Subcutaneous abdominal adipose tissue (tissue), 5 donors: Measurements from ENCODE around the gene ZNF365.
"Not testable (repeated sequence)": the region's sequence is repeated elsewhere in the genome, so short reads cannot be mapped to it uniquely, and the experiment has no call there.

ENCODE experiments used
- H3K27ac ChIP-seq: one replicate; pipeline ENCODE4 v1.7.0; 2013; ENCODE audit warnings: low read depth, mild to moderate bottlenecking, inconsistent platforms, low read length, moderate library complexity
- H3K27me3 ChIP-seq, 5 donors: one replicate each; pipeline ENCODE4 v1.7.0; 2013; ENCODE audit warnings: low read length in 5 of 5, inconsistent platforms in 1 of 5; ENCODE audit not compliant: control insufficient read depth in 5 of 5, insufficient read depth in 4 of 5
- H3K36me3 ChIP-seq, 5 donors: one replicate each; pipeline ENCODE4 v1.7.0; 2013; ENCODE audit warnings: low read length in 5 of 5; ENCODE audit not compliant: control insufficient read depth in 5 of 5, insufficient read depth in 5 of 5
- H3K4me1 ChIP-seq, 5 donors: one replicate each; pipeline ENCODE4 v1.7.0; 2013; ENCODE audit warnings: low read length in 5 of 5, mild to moderate bottlenecking in 3 of 5, moderate library complexity in 1 of 5; ENCODE audit not compliant: control insufficient read depth in 5 of 5, insufficient read depth in 5 of 5
- H3K4me3 ChIP-seq, 5 donors: one replicate each; pipeline ENCODE4 v1.7.0; 2013; ENCODE audit warnings: low read length in 5 of 5, low read depth in 1 of 5
- H3K9ac ChIP-seq, 5 donors: one replicate each; pipeline ENCODE4 v1.7.0; 2013; ENCODE audit warnings: low read length in 5 of 5, mild to moderate bottlenecking in 4 of 5, moderate library complexity in 3 of 5
- H3K9me3 ChIP-seq, 5 donors: one replicate each; pipeline ENCODE4 v1.7.0; 2013; ENCODE audit warnings: low read length in 5 of 5; ENCODE audit not compliant: control insufficient read depth in 5 of 5
- donor health status: healthy.
- donor health status: healthy.
- donor health status: healthy.
- donor health status: healthy.
- donor health status: healthy.

ZNF365 gene

GRCh38 chr10:62410934-62411333 is 36.8 kb downstream of the ZNF365 start:
- not testable (repeated sequence) for H3K4me3 ChIP-seq, H3K9ac ChIP-seq, H3K4me1 ChIP-seq, H3K36me3 ChIP-seq, H3K27ac ChIP-seq, H3K27me3 ChIP-seq
- H3K9me3 ChIP-seq: peaks cover 11 to 23% (median 19%) of the 10 kb centered on the region in 5 donors

- H3K27ac ChIP-seq: no peak overlapping the region
- H3K4me1 ChIP-seq: no peaks in the 10 kb centered on the region
- H3K27me3 ChIP-seq: no peaks in the 10 kb centered on the region
- H3K36me3 ChIP-seq: no peaks in the 10 kb centered on the region
- H3K4me3 ChIP-seq: no peak overlapping the region
- H3K9me3 ChIP-seq: peaks cover 4 to 14% (median 6%) of the 10 kb centered on the region in 5 donors
- H3K9ac ChIP-seq: no peak overlapping the region
Observed at GRCh38 chr10:62413048-62413447, 38.9 kb downstream of the ZNF365 start.

GRCh38 chr10:62413652-62414051 is 39.5 kb downstream of the ZNF365 start:
- no peaks in the 10 kb centered on the region for H3K27me3 ChIP-seq

GRCh38 chr10:62414359-62414758 is 40.2 kb downstream of the ZNF365 start:
- Histone ChIP-seq H3K9me3 (peaks cover 3 to 11% (median 4%) of the 10 kb centered on the region in 5 donors), H3K4me1 (no peaks in the 10 kb centered on the region), H3K36me3 (no peaks in the 10 kb centered on the region), H3K4me3 (no peak overlapping the region), H3K27ac (no peak overlapping the region), H3K27me3 (no peaks in the 10 kb centered on the region), H3K9ac (no peak overlapping the region)

More at GRCh38 chr10:62413652-62414051, 39.5 kb downstream of the ZNF365 start:
- no peak overlapping the region for H3K27ac ChIP-seq
- H3K9me3 ChIP-seq: peaks cover 4 to 13% (median 5%) of the 10 kb centered on the region in 5 donors
- H3K4me3 ChIP-seq: no peak overlapping the region
- H3K9ac ChIP-seq: no peak overlapping the region
- H3K4me1 ChIP-seq: no peaks in the 10 kb centered on the region
- no peaks in the 10 kb centered on the region for H3K36me3 ChIP-seq

- Histone ChIP-seq H3K9ac (no peak overlapping the region), H3K9me3 (no peaks in the 10 kb centered on the region), H3K4me3 (no peak overlapping the region), H3K27me3 (no peaks in the 10 kb centered on the region), H3K4me1 (no peaks in the 10 kb centered on the region), H3K36me3 (no peaks in the 10 kb centered on the region), H3K27ac (no peak overlapping the region)
Observed at GRCh38 chr10:62422068-62422590, 48.0 kb downstream of the ZNF365 start.

- Histone ChIP-seq H3K9ac (no peak overlapping the region), H3K4me3 (no peak overlapping the region), H3K27ac (no peak overlapping the region), H3K4me1 (no peaks in the 10 kb centered on the region), H3K36me3 (no peaks in the 10 kb centered on the region), H3K27me3 (no peaks in the 10 kb centered on the region), H3K9me3 (no peaks in the 10 kb centered on the region)
Observed at GRCh38 chr10:62424026-62424425, 49.9 kb downstream of the ZNF365 start.

GRCh38 chr10:62426086-62426485 is 51.9 kb downstream of the ZNF365 start:
- Histone ChIP-seq H3K9me3 (no peaks in the 10 kb centered on the region), H3K9ac (no peak overlapping the region), H3K4me3 (no peak overlapping the region), H3K27me3 (no peaks in the 10 kb centered on the region), H3K27ac (no peak overlapping the region), H3K4me1 (no peaks in the 10 kb centered on the region), H3K36me3 (no peaks in the 10 kb centered on the region)

GRCh38 chr10:62426600-62426999 is 52.4 kb downstream of the ZNF365 start:
- Histone ChIP-seq H3K9ac (no peak overlapping the region), H3K27me3 (no peaks in the 10 kb centered on the region), H3K36me3 (no peaks in the 10 kb centered on the region), H3K4me1 (no peaks in the 10 kb centered on the region), H3K4me3 (no peak overlapping the region), H3K27ac (no peak overlapping the region), H3K9me3 (no peaks in the 10 kb centered on the region)

- Histone ChIP-seq H3K4me3 (no peak overlapping the region), H3K9ac (no peak overlapping the region), H3K27ac (no peak overlapping the region), H3K9me3 (no peaks in the 10 kb centered on the region), H3K36me3 (no peaks in the 10 kb centered on the region), H3K4me1 (no peaks in the 10 kb centered on the region), H3K27me3 (no peaks in the 10 kb centered on the region)
Observed at GRCh38 chr10:62430881-62431280, 56.7 kb downstream of the ZNF365 start.

GRCh38 chr10:62433181-62433692 is 59.1 kb downstream of the ZNF365 start:
- Histone ChIP-seq H3K27me3 (no peaks in the 10 kb centered on the region), H3K27ac (no peak overlapping the region), H3K4me1 (peaks cover 0 to 3% (median 0%) of the 10 kb centered on the region in 5 donors), H3K4me3 (no peak overlapping the region), H3K9me3 (no peaks in the 10 kb centered on the region), H3K36me3 (no peaks in the 10 kb centered on the region), H3K9ac (no peak overlapping the region)
